ENCODE data around the gene HHIPL1.

Gene HHIPL1

GRCh38 chr14:99724196-99724891, 79.4 kb downstream of the HHIPL1 start:
- DNase-seq (ENCODE audit: insufficient read length, low spot score) = no peak
- no peak for FAIRE-seq
- TF ChIP-seq CTCF (IDR thresholded peaks at IDR 0.05; ENCODE audit: insufficient read depth, missing control alignments) = no peak

- TF ChIP-seq CTCF (IDR thresholded peaks at IDR 0.05; ENCODE audit: insufficient read depth, missing control alignments) = no peak
- DNase-seq (ENCODE audit: insufficient read length, low spot score) = no peak
- FAIRE-seq = no peak
Measured at GRCh38 chr14:99724939-99725773, 80.2 kb downstream of the HHIPL1 start.

GRCh38 chr14:99725774-99726537, 81.0 kb downstream of the HHIPL1 start:
- TF ChIP-seq CTCF (IDR thresholded peaks at IDR 0.05; ENCODE audit: insufficient read depth, missing control alignments) = no peak
- FAIRE-seq = no peak

GRCh38 chr14:99726538-99727095, 81.7 kb downstream of the HHIPL1 start:
- TF ChIP-seq CTCF (IDR thresholded peaks at IDR 0.05; ENCODE audit: insufficient read depth, missing control alignments) = no peak
- DNase-seq (ENCODE audit: insufficient read length, low spot score) (no peak), FAIRE-seq (no peak)

More at GRCh38 chr14:99725774-99726537, 81.0 kb downstream of the HHIPL1 start:
- DNase-seq (ENCODE audit: insufficient read length, low spot score) = no peak

- FAIRE-seq (no peak), DNase-seq (ENCODE audit: insufficient read length, low spot score) (no peak)
- TF ChIP-seq CTCF (IDR thresholded peaks at IDR 0.05; ENCODE audit: insufficient read depth, missing control alignments) = no peak
Measured at GRCh38 chr14:99727096-99727870, 82.4 kb downstream of the HHIPL1 start.

- DNase-seq (ENCODE audit: insufficient read length, low spot score) = no peak
- FAIRE-seq = no peak
- no peak for TF ChIP-seq CTCF (IDR thresholded peaks at IDR 0.05; ENCODE audit: insufficient read depth, missing control alignments)
Measured at GRCh38 chr14:99728231-99728920, 83.4 kb downstream of the HHIPL1 start.
